ENCODE results near the gene POR.
"Not testable (repeated sequence)": the region's sequence is repeated elsewhere in the genome, so short reads cannot be mapped to it uniquely, and the experiment has no call there.

The POR gene

GRCh38 chr7:75994388-75995051 is 79.6 kb downstream of the POR start, which contains the start of gene TMEM120A:
TMEM120A (minus strand) TSS chr7:75994595; CDS start chr7:75994570, 25 bp downstream.
- peak; percentile 79 to 82 for DNase-seq

- no peak for DNase-seq
These were observed 80.1 kb downstream of the POR start for GRCh38 chr7:75995052-75995471.

GRCh38 chr7:75995996-75996395 is 81.0 kb downstream of the POR start:
- DNase-seq: no peak

- no peak for DNase-seq
These were observed 81.5 kb downstream of the POR start for GRCh38 chr7:75996476-75996875.

- DNase-seq: no peak
These were observed 83.1 kb downstream of the POR start for GRCh38 chr7:75998038-75998437.

- DNase-seq: no peak
These were observed 85.6 kb downstream of the POR start for GRCh38 chr7:76000566-76000965.

GRCh38 chr7:76002139-76002538 is 87.2 kb downstream of the POR start:
- no peak for DNase-seq

- DNase-seq: no peak
These were observed 87.9 kb downstream of the POR start for GRCh38 chr7:76002822-76003221.

- no peak for DNase-seq
These were observed 88.4 kb downstream of the POR start for GRCh38 chr7:76003351-76003750.

- DNase-seq: not testable (repeated sequence)
These were observed 90.0 kb downstream of the POR start for GRCh38 chr7:76005004-76005403.

- DNase-seq: no peak
These were observed 93.3 kb downstream of the POR start for GRCh38 chr7:76008156-76008687.

- DNase-seq: no peak
These were observed 95.0 kb downstream of the POR start for GRCh38 chr7:76009672-76010600.

GRCh38 chr7:76011442-76011861 is 96.5 kb downstream of the POR start:
- no peak for DNase-seq

GRCh38 chr7:76016191-76016947 is 101.4 kb downstream of the POR start:
- no peak for DNase-seq

GRCh38 chr7:76018520-76018919 is 103.6 kb downstream of the POR start:
- DNase-seq: not testable (repeated sequence)

GRCh38 chr7:76020031-76020714 is 105.2 kb downstream of the POR start:
- DNase-seq: peak; percentile 43 to 56

GRCh38 chr7:76022026-76022780 is 107.2 kb downstream of the POR start:
- DNase-seq: no peak

- no peak for DNase-seq
These were observed 108.0 kb downstream of the POR start for GRCh38 chr7:76023002-76023401.

GRCh38 chr7:76029682-76030081 is 114.7 kb downstream of the POR start:
- not testable (repeated sequence) for DNase-seq

- DNase-seq: no peak
These were observed 117.0 kb downstream of the POR start for GRCh38 chr7:76031964-76032363.

Measured in SHP77 (cell line).